Measurements from ENCODE around the gene MCRIP2. TPM values are rescaled to one million over a fixed set of nuclear protein-coding genes. Genes with fewer than 3 reads are reported as not detected.
"Not testable (repeated sequence)": the region's sequence is repeated elsewhere in the genome, so short reads cannot be mapped to it uniquely, and the experiment has no call there.

The MCRIP2 gene
- total and polyA plus RNA-seq, 2 experiments from 2014 or later, result 64.3 to 67.7 TPM

- H3K9me3 Mint-ChIP-seq; H3K4me3 ChIP-seq; H4K20me1 ChIP-seq (replicated peaks; ENCODE audit: insufficient read depth); H3K9me2 ChIP-seq (ENCODE audit: insufficient read depth); H3F3A ChIP-seq (replicated peaks; ENCODE audit: low read depth); H3K4me2 ChIP-seq; H3K36me3 Mint-ChIP-seq (ENCODE audit: low read depth); H3K27ac ChIP-seq (ENCODE audit: low read depth); DNase-seq (ENCODE audit: low spot score); H3K79me2 ChIP-seq (replicated peaks; ENCODE audit: insufficient read depth); H2AFZ ChIP-seq; H3K4me1 ChIP-seq (ENCODE audit: insufficient read depth); H3K36me3 ChIP-seq (ENCODE audit: insufficient read depth); H3K27ac Mint-ChIP-seq; H3K4me1 Mint-ChIP-seq; ATAC-seq: not testable (repeated sequence)
- H3K27me3 ChIP-seq (ENCODE audit: insufficient read depth), result peaks cover 52% of the 10 kb centered on the region
- H3K4me3 Mint-ChIP-seq, result peak overlapping the region; percentile 87; the same call in 1 of the 3 replicates
- peaks cover 34% of the 10 kb centered on the region for H3K27me3 Mint-ChIP-seq (ENCODE audit: insufficient read depth, low read depth, poor library complexity)
Observed at GRCh38 chr16:691242-691641, 49.6 kb downstream of the MCRIP2 start.

GRCh38 chr16:692356-693108 is 50.9 kb downstream of the MCRIP2 start:
- Mint-ChIP-seq H3K4me3 (peak overlapping the region; percentile 4; the same call in 1 of the 3 replicates), H3K27me3 (ENCODE audit: insufficient read depth, low read depth, poor library complexity) (peaks cover 39% of the 10 kb centered on the region), H3K9me3 (no peaks in the 10 kb centered on the region; the same call in 1 of the 3 replicates), H3K27ac (no peak overlapping the region), H3K36me3 (ENCODE audit: low read depth) (peaks cover 2% of the 10 kb centered on the region; the same call in 1 of the 3 replicates), H3K4me1 (peaks cover 3% of the 10 kb centered on the region; the same call in 2 of the 3 replicates)
- ATAC-seq (no peak), DNase-seq (ENCODE audit: low spot score) (no peak)
- no peaks in the 10 kb centered on the region; the same call in 1 of the 2 replicates for H4K20me1 ChIP-seq (replicated peaks; ENCODE audit: insufficient read depth)
- H3K4me3 ChIP-seq, result no peak overlapping the region
- H3K79me2 ChIP-seq (replicated peaks; ENCODE audit: insufficient read depth), result no peaks in the 10 kb centered on the region; the same call in 1 of the 2 replicates
- no peaks in the 10 kb centered on the region for H3K9me2 ChIP-seq (ENCODE audit: insufficient read depth)
- no peak overlapping the region for H2AFZ ChIP-seq
- no peak overlapping the region for H3K4me2 ChIP-seq
- H3K36me3 ChIP-seq (ENCODE audit: insufficient read depth), result no peaks in the 10 kb centered on the region
- H3K4me1 ChIP-seq (ENCODE audit: insufficient read depth), result no peaks in the 10 kb centered on the region; the same call in 1 of the 2 replicates
- H3K27me3 ChIP-seq (ENCODE audit: insufficient read depth), result peaks cover 57% of the 10 kb centered on the region
- 0 out of 2 replicates have a peak, but pooled peaks cover 3% of the 10 kb centered on the region for H3F3A ChIP-seq (replicated peaks; ENCODE audit: low read depth)
- H3K27ac ChIP-seq (ENCODE audit: low read depth), result no peak overlapping the region
- TF ChIP-seq ZNF114 (CRISPR knock-in tag; IDR thresholded peaks at IDR 0.05) (no peak), REST (IDR thresholded peaks at IDR 0.05; ENCODE audit: unreplicated experiment) (no peak), JUNB (IDR thresholded peaks at IDR 0.05; ENCODE audit: unreplicated experiment) (no peak), CREB1 (CRISPR knock-in tag; IDR thresholded peaks at IDR 0.05; ENCODE audit: low read depth) (no peak), NANOG (IDR thresholded peaks at IDR 0.05; ENCODE audit: borderline replicate concordance) (no peak), POLR2AphosphoS5 (IDR thresholded peaks at IDR 0.05; ENCODE audit: low read depth) (no peak), EZH2phosphoT487 (IDR thresholded peaks at IDR 0.05; ENCODE audit: unreplicated experiment) (no peak), ETS1 (IDR thresholded peaks at IDR 0.05) (no peak), STAT1 (IDR thresholded peaks at IDR 0.05; ENCODE audit: unreplicated experiment) (no peak), ZNF462 (CRISPR knock-in tag; IDR thresholded peaks at IDR 0.05) (no peak)

Measured in GM23338 (cell line).